DND-41 (cell line): ENCODE results near the gene ZNF724.
"Not testable (repeated sequence)": the region's sequence is repeated elsewhere in the genome, so short reads cannot be mapped to it uniquely, and the experiment has no call there.

Experiments
- ATAC-seq: fragments of 200-7000 bp; cut with Tn5 transposase; 3 replicates; pipeline ENCODE4 v1.9.1; 2021; ENCODE audit warnings: low read depth; ENCODE audit not compliant: insufficient read depth
- DNase-seq: peaks from one replicate; pipeline ENCODE4 v3.0.0-alpha.2; 2020
- H2AFZ ChIP-seq: 2 replicates; pipeline ENCODE4 v1.6.0; 2012; ENCODE audit warnings: low read depth, low read length
- H3K27ac ChIP-seq: 2 replicates; pipeline ENCODE4 v1.5.1; 2012; ENCODE audit warnings: low read length, inconsistent platforms
- H3K27me3 ChIP-seq: fragments of 200-600 bp; sonication (generic); 2 replicates; pipeline ENCODE4 v1.6.0; 2012; ENCODE audit warnings: low read length, mild to moderate bottlenecking, inconsistent platforms; ENCODE audit not compliant: insufficient read depth, poor library complexity
- H3K36me3 ChIP-seq: 2 replicates; pipeline ENCODE4 v1.5.1; 2012; ENCODE audit warnings: low read length, inconsistent platforms; ENCODE audit not compliant: insufficient read depth
- H3K4me1 ChIP-seq: 2 replicates; pipeline ENCODE4 v1.5.1; 2012; ENCODE audit warnings: mild to moderate bottlenecking, low read length; ENCODE audit not compliant: insufficient read depth
- H3K4me2 ChIP-seq: 2 replicates; pipeline ENCODE4 v1.6.0; 2012; ENCODE audit warnings: mild to moderate bottlenecking, moderate library complexity, low read length, inconsistent platforms; ENCODE audit not compliant: insufficient read depth
- H3K4me3 ChIP-seq, 2 experiments: fragments of 200-600 bp in 1 of 2; shearing (Covaris generic) in 1 of 2; 2 replicates each; pipeline ENCODE4 v1.5.1; 2012 to 2016; ENCODE audit warnings: inconsistent platforms in 2 of 2, low read length in 2 of 2, mild to moderate bottlenecking in 2 of 2, low read depth in 1 of 2, moderate library complexity in 1 of 2
- H3K79me2 ChIP-seq: 2 replicates; pipeline ENCODE4 v1.6.0; 2012; ENCODE audit warnings: low read length, inconsistent platforms; ENCODE audit not compliant: insufficient read depth
- H3K9ac ChIP-seq: 2 replicates; pipeline ENCODE4 v1.6.0; 2012; ENCODE audit warnings: low read depth, mild to moderate bottlenecking, inconsistent platforms, low read length, moderate library complexity
- H3K9me3 ChIP-seq: 2 replicates; pipeline ENCODE4 v1.5.1; 2012; ENCODE audit warnings: low read length, moderate library complexity, mild to moderate bottlenecking, inconsistent platforms; ENCODE audit not compliant: insufficient read depth, severe bottlenecking
- H4K20me1 ChIP-seq: 2 replicates; pipeline ENCODE4 v1.6.0; 2012; ENCODE audit warnings: low read length; ENCODE audit not compliant: insufficient read depth
- EZH2 ChIP-seq: IDR thresholded peaks from 3 replicates; pipeline ENCODE4 v1.6.1; 2012; ENCODE audit warnings: borderline replicate concordance, low read depth, mild to moderate bottlenecking, moderate library complexity, low read length, inconsistent platforms; ENCODE audit not compliant: severe bottlenecking
- TF ChIP-seq, protein P1 (sequence below): IDR thresholded peaks from 2 replicates; pipeline ENCODE4 v1.5.1; 2012; ENCODE audit warnings: borderline replicate concordance, low read length, moderate library complexity, mild to moderate bottlenecking; ENCODE audit not compliant: poor library complexity, severe bottlenecking; ENCODE audit errors: extremely low read depth

ZNF724 gene

DNA sequence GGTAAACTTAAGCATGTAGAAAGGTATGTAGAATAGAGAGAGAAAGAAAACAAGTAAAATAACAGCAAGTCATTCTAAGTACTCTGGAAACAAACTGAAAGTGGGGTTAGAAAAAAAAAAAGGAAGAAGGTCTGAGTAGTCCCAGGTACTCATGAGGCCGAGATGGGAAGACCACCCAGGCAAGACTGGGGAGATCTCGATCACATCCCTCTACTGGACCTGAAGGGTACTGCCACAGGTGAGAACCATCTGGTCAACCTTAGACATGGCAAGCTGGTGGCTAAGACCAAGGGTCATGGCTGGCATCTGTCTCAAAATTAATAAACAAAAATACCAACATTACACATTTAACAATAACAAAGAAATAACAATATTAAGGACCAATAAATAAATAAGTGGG, 36.3 kb upstream of the ZNF724 start:
- no peaks in the 10 kb centered on the region for H3K36me3 ChIP-seq
- no peaks in the 10 kb centered on the region for H4K20me1 ChIP-seq
- no peak overlapping the region for H3K9ac ChIP-seq
- no peaks in the 10 kb centered on the region for H3K9me3 ChIP-seq
- no peak overlapping the region for H3K4me3 ChIP-seq
- H3K79me2 ChIP-seq = no peaks in the 10 kb centered on the region
- H3K4me1 ChIP-seq = peaks cover 9% of the 10 kb centered on the region; the same call in 1 of the 2 replicates
- no peak overlapping the region for H2AFZ ChIP-seq
- no peak overlapping the region for H3K4me2 ChIP-seq
- no peak for ATAC-seq
- no peaks in the 10 kb centered on the region for H3K27me3 ChIP-seq
- TF ChIP-seq EZH2 = no peak
- TF ChIP-seq, protein P1, sequence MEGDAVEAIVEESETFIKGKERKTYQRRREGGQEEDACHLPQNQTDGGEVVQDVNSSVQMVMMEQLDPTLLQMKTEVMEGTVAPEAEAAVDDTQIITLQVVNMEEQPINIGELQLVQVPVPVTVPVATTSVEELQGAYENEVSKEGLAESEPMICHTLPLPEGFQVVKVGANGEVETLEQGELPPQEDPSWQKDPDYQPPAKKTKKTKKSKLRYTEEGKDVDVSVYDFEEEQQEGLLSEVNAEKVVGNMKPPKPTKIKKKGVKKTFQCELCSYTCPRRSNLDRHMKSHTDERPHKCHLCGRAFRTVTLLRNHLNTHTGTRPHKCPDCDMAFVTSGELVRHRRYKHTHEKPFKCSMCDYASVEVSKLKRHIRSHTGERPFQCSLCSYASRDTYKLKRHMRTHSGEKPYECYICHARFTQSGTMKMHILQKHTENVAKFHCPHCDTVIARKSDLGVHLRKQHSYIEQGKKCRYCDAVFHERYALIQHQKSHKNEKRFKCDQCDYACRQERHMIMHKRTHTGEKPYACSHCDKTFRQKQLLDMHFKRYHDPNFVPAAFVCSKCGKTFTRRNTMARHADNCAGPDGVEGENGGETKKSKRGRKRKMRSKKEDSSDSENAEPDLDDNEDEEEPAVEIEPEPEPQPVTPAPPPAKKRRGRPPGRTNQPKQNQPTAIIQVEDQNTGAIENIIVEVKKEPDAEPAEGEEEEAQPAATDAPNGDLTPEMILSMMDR = peak; percentile 50
- no peak for DNase-seq
- H3K27ac ChIP-seq = no peak overlapping the region

DNA sequence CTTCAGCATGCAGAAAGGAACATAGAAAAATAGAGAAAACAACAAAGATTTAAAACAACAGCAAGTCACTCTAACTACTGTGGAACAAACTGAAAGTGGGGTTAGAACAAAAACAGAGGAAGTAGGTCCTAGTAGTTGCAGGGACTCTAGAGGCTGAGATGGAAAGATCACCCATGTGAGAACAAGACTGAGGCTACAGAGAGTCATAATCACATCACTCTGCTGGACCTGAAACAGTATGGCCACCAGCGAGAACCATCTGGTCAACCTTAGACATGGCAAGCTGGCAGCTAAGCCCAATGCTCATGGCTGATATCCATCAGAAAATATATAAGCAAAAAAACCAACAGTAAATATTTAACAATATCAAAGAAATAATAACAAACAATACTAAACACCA, 35.8 kb upstream of the ZNF724 start:
- Histone ChIP-seq H3K9me3 (no peaks in the 10 kb centered on the region), H3K27me3 (no peaks in the 10 kb centered on the region), H3K4me3 (no peak overlapping the region), H4K20me1 (no peaks in the 10 kb centered on the region), H3K9ac (no peak overlapping the region), H3K4me2 (no peak overlapping the region), H2AFZ (no peak overlapping the region), H3K4me1 (peaks cover 9% of the 10 kb centered on the region; the same call in 1 of the 2 replicates), H3K27ac (no peak overlapping the region), H3K36me3 (no peaks in the 10 kb centered on the region), H3K79me2 (no peaks in the 10 kb centered on the region)
- ATAC-seq = no peak
- no peak for TF ChIP-seq EZH2
- TF ChIP-seq, protein P1 = no peak
- no peak for DNase-seq

DNA sequence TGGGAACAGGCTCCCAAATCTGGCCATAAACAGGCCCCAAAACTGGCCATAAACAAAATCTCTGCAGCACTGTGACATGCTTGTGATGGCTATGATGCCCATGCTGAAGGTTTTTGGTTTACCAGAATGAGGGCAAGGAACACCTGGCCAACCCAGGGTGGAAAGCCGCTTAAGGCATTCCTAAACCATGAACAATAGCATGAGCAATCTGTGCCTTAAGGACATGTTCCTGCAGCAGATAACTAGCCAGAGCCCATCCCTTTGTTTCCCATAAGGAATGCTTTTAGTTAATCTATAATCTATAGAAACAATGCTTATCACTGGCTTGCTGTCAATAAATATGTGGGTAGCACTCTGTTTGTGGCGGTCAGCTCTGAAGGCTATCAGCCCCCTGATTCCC, 35.1 kb upstream of the ZNF724 start:
- not testable (repeated sequence) for H3K4me3 ChIP-seq, ATAC-seq, H3K9me3 ChIP-seq, H3K79me2 ChIP-seq, H3K4me2 ChIP-seq, H3K36me3 ChIP-seq, H3K9ac ChIP-seq, H3K27ac ChIP-seq, H3K27me3 ChIP-seq, H2AFZ ChIP-seq, H3K4me1 ChIP-seq, DNase-seq, H4K20me1 ChIP-seq

DNA sequence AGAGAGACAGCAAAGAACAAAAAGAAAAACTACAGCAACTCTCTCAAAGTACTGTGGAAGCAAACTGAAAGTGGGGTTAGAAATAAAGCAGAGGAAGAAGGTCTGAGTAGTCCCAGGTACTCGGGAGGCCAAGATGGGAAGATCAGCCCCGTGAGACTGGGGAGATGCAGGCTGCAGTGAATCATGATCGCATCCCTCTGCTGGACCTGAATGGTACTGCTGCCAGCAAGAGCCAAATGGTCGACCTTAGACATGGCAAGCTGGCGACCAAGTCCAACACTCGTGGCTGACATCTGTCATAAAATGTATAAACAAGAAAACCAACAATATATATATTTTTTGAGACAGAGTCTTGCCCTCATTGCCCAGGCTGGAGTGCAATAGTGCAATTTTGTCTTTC, 33.7 kb upstream of the ZNF724 start:
- Histone ChIP-seq H3K27ac (no peak overlapping the region), H3K4me2 (no peak overlapping the region), H3K27me3 (no peaks in the 10 kb centered on the region), H3K4me1 (peaks cover 9% of the 10 kb centered on the region; the same call in 1 of the 2 replicates), H4K20me1 (no peaks in the 10 kb centered on the region), H3K36me3 (no peaks in the 10 kb centered on the region), H3K9me3 (no peaks in the 10 kb centered on the region), H3K4me3 (no peak overlapping the region), H3K79me2 (no peaks in the 10 kb centered on the region), H3K9ac (no peak overlapping the region), H2AFZ (no peak overlapping the region)
- TF ChIP-seq, protein P1 = peak; percentile 74
- TF ChIP-seq EZH2 = no peak
- ATAC-seq = peak; percentile 77
- peak; percentile 58 for DNase-seq
